DMS79 treated with DMSO at 0.1 percent for 48 hours (cell line): ENCODE data around the gene CLSTN1.
A peak's percentile ranks its signal among the peaks of the same experiment; 100 is the strongest.
"Not testable (repeated sequence)": the region's sequence is repeated elsewhere in the genome, so short reads cannot be mapped to it uniquely, and the experiment has no call there.

Experiments used
- DNase-seq: peaks from one replicate; lab custom pipeline; 2025; lab: John Stamatoyannopoulos, UW

CLSTN1 gene

GRCh38 chr1:9825093-9826074 is 1.6 kb upstream of the CLSTN1 start:
- DNase-seq, result peak; percentile 88

- DNase-seq, result no peak
Measured at GRCh38 chr1:9824702-9825089, 931 bp upstream of the CLSTN1 start.

- no peak for DNase-seq
Measured at GRCh38 chr1:9823693-9823942, 147 bp downstream of the CLSTN1 start.

GRCh38 chr1:9822897-9823692 is 670 bp downstream of the CLSTN1 start:
- DNase-seq, result peak; percentile 60

- peak; percentile 60 for DNase-seq
Measured at GRCh38 chr1:9822490-9822889, 1.3 kb downstream of the CLSTN1 start.

- peak; percentile 19 for DNase-seq
Measured at GRCh38 chr1:9821710-9822109, 2.1 kb downstream of the CLSTN1 start.

- DNase-seq, result no peak
Measured at GRCh38 chr1:9820521-9820920, 3.2 kb downstream of the CLSTN1 start.

GRCh38 chr1:9817734-9818133 is 6.0 kb downstream of the CLSTN1 start:
- DNase-seq, result no peak

GRCh38 chr1:9816199-9816598 is 7.6 kb downstream of the CLSTN1 start:
- DNase-seq, result no peak

- no peak for DNase-seq
Measured at GRCh38 chr1:9815150-9815549, 8.6 kb downstream of the CLSTN1 start.

- no peak for DNase-seq
Measured at GRCh38 chr1:9814619-9815018, 9.1 kb downstream of the CLSTN1 start.

- no peak for DNase-seq
Measured at GRCh38 chr1:9811239-9811966, 12.4 kb downstream of the CLSTN1 start.

- DNase-seq, result no peak
Measured at GRCh38 chr1:9809100-9809510, 14.7 kb downstream of the CLSTN1 start.

- no peak for DNase-seq
Measured at GRCh38 chr1:9808459-9808858, 15.3 kb downstream of the CLSTN1 start.

GRCh38 chr1:9807541-9807940 is 16.2 kb downstream of the CLSTN1 start:
- no peak for DNase-seq

- DNase-seq, result not testable (repeated sequence)
Measured at GRCh38 chr1:9805972-9806371, 17.8 kb downstream of the CLSTN1 start.

GRCh38 chr1:9805006-9805508 is 18.7 kb downstream of the CLSTN1 start:
- DNase-seq, result peak; percentile 71

- DNase-seq, result peak; percentile 17
Measured at GRCh38 chr1:9803003-9803918, 20.5 kb downstream of the CLSTN1 start.

GRCh38 chr1:9801909-9802308 is 21.9 kb downstream of the CLSTN1 start:
- DNase-seq, result no peak

- no peak for DNase-seq
Measured at GRCh38 chr1:9798236-9799130, 25.3 kb downstream of the CLSTN1 start.
